KG1 (cell line): ENCODE results near the gene GALNT15.

Experiments
- DNase-seq: peaks from one replicate; lab custom pipeline; 2025; lab: John Stamatoyannopoulos, UW

Gene GALNT15

DNA sequence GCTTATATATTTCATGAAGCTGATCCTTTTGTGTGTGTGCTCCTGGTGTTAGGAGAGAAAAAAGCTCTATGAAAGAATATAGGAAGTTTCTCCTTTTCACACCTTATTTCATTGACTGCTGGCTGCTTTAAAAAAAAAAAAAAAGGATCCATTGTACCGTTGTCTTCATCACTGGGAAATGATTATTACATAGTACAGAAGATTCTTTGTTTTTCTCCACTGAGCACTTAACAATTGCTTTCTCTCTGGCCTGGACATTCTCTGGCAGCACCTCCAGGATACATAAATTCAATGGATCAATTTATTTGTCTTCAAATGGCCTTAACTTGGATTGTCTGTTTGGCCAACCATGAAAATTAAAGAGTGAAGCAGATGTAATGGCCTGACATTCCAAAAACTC, 53.1 kb downstream of the GALNT15 start:
- DNase-seq: no peak

DNA sequence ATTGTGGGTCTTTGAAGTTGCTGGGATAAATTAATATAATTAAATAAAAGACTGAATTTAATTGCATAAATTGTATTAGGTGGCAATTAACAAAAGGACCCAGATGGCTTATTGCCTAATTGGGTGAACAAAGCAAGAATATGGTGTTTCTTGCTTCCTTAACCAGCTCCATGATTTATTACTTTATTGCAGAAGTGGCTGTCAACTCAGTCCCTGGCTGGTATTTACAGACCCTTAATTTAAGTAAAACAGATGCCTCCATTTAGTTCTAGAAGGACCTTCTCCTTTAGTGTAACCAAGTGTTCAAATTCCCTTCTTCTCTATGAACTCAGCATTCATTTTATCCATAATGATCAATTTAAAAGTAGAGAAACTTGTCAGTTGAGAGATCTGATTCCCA, 55.2 kb downstream of the GALNT15 start:
- no peak for DNase-seq

DNA sequence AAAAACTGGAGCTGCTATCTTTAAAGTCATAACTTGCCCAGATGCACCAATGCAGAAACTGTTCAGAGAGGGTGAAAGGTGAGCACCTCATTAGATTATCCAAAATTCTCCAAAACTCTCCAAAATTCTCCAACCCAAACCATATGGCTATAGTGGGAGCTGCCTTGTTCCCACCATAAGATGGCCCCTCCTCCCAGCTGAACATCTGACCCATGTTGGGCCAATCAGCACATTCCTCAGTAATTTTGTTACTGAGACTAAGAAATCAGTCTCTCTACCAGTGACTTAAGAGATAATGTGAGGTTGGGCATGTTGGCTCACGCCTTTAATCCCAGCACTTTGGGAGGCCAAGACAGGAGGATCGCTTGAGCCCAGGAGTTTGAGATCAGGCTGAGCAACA, 57.5 kb downstream of the GALNT15 start:
- no peak for DNase-seq

DNA sequence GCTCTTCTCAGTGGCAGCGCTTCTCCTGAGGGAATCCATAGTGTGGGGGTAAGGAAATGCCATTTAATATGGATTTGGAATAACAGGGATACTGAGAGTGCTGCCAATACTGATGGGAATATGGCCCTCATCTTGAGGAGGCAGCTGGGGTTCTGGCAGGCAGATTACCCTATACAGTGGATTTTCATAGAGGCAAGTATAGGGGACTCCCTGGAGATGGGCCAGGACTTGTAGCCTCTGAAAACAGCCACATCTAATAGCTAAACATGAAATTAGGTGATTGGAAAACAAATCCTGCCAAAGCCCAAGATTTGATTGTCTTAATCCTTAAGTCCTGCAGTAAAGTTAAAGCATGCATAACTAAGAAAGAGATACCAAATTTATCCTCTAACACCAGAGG, 59.3 kb downstream of the GALNT15 start:
- no peak for DNase-seq

DNA sequence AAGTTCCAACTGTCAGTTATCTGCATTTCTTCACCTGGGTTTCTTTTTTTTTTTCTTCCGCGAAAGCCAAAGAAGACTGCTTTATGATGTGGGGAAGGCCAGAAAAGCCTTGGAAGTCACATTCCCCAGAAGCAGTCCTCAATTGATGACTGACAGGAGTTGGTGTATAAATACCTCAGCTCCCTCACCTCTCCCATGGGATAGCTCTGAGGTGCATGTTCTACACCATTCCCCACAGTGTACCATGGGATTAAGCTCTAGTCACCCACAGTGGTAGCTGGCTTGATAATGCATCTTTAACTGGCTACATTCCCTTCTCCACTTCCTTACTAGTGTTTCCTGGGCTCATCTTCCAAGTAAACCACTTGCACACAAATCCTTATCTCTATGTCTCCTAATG, 59.8 kb downstream of the GALNT15 start:
- DNase-seq: no peak

DNA sequence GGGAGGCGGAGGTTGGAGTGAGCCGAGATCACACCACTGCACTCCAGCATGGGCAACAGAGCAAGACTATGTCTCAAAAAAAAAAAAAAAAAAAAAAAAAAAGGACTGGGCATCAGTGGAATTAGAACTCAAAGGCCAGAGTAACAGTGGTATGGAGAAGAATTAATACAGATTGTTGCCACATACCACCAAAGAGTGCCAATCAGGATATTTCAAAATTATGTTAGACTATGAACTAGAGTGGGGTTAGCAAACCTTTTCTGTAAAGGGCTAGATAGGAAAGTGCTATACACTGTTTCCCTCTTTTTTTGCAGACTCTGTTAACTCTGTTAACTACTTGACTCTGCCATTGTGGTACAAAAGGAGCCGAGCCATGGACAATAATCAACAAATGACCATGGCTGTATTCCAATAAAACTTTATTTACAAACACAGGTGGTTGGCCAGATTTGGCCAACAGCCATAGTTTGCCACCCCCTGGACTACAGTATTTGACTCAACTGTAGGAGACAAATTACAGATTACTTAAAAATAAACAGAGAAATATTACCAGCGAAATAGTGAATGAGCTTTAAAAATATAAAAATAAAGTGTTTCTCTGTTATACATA, 61.7 kb downstream of the GALNT15 start:
- no peak for DNase-seq

DNA sequence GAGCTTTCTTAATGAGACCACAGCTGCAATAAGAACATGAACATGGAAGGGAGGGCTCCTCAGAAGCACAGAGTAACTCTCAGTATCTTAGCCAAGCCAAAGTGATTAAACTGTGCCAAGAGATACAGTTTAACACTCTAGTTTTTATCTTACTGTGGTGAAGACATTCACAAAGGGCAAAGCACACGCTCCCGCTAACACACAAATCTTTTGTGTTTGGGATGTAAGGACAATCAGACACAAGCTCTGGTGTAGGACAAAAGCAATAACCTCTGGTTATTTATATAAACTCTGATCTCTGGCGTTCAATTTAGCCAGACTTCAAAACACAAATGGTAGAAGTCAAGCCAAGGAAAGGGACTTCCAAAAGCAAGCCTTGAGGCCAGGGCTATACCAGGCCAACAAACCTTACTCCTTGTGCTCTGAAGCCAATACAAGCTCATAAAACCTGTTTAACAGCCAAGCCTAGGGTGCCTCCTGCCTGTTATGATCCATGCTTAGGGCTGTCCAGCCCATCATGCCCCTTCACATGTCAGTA, 62.4 kb downstream of the GALNT15 start:
- no peak for DNase-seq

DNA sequence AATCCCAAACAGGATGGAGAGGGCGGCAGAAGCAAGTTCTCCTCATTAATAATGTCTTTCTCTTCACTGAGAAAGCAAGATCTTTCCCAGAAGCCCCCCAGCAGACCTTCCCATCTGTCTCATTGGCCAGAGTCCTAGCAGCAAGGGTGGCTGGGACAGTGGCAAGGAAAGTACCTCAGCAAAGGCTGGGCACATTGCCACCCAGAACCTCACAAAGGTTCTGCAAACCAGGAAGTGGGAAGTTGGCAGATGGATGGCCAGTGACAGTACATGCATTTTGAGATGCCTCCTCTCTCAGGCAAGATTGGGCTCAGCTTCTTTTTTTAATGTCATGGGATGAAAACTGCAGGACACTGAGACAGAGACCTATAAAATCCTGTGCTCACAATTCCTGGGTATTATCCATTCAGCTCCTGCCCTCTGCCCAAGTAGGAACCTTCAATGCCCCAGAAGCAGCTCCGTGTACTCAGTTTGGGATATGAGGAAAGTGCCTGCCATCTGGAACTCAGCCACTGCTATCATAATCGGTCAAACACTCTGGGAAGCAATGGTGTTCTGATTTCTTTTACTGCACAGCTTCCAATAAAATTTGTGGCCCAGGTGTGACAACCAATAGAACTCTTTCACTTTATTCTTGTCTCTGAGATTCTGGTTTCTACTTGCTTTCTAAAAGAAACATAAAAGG, 64.7 kb downstream of the GALNT15 start:
- DNase-seq: no peak

DNA sequence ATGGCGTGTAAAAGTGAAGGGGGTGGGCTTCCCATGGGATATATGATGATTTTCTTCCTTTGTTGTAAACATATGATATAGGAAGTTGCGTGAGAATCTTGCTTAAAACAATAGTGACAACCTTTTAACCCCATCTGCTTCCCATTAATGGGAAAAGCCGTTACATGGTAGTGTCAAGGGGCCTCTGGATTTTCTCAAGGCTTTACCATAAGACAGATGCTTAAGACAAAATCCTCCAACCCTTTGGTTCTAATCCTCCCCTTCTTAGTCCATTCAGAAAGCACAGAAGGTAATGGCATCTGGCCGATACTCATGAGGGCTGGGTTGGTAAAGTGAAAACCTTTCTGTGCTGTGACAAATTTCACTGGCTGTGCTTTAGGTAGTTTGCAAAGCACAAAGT, 65.3 kb downstream of the GALNT15 start:
- no peak for DNase-seq

DNA sequence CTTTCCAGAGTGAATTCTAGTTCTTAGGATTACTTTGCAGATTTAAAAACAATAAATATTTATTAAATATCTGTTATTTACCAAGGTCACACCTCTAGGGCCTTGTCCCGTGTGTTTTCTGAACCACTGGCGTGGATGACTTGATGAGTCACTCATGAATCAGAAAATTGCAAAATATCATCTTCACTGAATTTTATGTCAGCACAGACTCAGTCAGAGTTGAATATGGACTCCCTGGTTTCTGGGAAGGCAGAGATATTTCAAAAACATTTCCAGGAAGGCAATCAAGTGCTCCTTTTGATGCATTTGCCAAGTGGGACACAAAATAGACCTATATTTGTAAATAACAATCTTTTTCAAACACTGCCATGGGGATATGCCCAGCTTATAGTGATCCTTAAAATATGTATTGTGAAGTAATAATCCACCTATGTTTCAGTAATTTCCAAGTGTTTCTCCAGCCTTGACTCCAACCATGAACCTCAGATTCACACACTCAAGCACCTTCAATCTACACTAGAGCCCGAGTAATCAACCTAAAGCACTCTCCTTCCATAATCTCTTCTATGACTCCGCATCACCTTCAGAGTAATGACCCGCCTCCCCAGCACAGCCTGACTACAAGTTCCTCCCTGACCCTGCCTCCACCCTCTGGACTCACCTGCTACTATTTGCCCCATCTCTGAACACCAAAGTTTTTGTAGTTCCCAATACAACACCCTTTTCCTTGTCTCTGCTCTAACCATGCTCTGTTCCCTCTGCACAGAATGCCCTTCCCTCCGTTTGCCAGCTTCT, 65.9 kb downstream of the GALNT15 start:
- DNase-seq: no peak

DNA sequence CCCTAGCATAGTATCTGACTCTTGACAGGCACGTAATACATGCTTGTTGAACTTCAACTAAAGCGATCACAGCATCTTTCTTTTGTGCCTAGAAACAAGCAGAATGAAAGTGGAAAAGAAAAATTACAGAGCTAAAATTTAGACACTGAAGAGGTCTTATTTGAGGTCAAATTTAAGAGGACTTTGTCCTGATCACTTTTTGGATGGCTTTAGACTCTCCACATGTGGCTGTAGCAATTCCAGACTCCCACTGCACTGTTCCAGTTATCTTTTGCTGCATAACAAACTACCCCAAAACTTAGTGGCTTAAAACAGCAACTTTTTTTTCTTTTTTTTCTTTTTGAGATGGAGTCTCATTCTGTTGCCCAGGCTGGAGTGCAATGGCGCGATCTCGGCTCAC, 66.7 kb downstream of the GALNT15 start:
- no peak for DNase-seq

DNA sequence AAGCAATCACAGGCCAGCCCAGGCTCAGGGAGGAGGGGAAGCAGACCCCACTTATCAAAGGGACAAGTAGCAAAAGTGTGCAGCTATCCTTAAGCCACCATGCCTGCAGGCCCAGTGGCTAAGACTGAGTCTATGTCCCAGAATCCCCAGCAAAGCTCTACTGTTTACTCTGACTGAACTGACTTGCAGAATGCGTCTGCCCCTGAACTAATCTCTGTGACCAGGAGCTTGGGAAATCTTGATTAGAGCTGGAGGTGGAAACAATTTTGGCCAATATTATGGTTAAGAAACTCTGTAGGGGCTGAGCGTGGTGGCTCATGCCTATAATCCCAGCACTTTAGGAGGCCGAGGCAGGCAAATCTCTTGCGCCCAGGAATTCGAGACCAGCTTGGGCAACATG, 67.7 kb downstream of the GALNT15 start:
- no peak for DNase-seq

DNA sequence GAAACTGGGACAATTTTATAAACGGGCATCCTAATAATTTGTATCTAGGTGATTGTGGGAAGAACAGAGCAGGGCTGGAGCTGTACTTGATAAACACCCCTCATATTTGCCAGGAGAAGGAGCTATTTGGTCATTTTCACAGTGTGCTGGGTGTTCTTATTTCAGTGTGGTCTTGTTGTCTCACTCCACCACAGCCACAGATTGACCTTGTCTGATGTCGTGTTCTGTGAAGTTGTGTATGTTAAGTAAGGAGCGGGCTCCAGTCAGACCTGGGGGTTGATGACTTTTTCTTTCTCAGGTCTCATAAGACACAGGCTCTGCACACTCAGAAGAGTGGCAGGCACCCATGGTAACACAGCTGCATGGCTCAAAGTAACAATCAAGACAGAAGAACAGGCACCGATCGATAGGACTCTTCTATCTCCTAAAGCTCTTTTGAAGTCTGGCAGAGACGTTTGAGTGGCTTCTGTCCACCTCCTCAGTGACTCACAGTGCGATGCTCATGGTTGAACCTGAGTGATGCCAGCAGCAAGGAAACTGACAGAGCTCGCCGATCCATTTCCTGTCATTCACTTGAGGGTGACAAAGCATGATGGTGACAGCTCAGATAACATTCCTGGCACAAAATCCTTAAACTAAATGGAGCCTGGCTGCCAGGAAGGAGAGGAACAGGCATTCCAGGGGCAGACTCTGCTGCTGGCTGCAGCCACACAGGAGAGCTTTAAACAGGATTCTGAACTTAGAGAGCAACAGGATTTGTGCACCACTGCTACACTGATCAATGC, 69.4 kb downstream of the GALNT15 start:
- no peak for DNase-seq

DNA sequence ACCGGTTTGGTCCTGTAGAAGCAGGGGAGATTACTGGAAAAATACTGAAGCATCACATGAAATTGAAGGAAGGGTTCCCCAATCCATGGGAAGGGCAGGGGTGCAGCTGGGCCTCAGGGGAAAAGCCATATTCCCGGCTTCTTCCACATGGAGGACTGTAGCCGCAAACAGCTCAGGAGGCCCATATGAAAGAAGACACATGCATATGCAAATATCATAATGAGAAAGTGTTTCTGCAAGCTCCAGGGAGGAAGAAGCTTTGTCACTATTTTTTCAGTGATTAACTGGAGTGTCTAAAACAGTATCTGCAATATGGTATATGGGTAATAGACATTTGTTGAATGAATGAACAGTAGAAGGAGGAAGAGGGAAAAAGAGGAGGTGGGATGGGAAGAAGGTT, 71.1 kb downstream of the GALNT15 start:
- DNase-seq: no peak

DNA sequence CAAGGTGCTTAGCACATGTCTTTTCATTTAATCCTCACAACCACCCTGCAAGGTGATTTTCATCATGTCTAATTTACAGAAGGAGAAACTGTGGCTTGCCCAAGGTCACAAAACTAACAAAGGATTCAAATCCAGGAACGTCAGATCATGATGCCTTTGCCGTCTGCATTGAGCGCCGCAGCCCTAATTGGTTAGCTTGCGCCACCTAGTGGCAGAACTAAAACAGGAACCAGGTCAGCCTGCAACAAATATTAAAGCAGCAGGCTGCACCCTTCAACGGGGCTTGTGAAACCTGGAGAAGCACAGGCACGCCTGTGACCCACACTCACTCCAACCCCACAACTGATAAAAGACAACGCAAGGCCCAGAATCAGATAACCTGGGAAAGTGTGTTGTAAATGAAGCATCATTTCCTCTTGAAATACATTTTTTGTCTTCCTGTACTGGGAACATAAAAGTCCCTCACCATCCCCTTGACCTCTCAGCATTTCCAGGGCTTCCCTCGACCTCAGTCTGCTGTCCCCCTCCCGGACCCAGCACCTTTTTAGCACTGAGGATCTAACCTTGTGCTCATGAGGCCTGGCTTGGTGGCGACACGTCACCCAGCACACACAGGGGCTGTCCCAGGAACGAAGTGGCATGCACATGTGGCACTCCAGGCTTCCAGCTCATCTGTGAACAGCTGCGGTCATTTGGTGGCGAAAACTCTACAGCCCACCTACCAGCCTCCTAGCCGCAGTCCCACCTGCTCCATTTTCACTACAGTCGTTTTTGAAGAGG, 73.0 kb downstream of the GALNT15 start:
- DNase-seq: peak; percentile 93

DNA sequence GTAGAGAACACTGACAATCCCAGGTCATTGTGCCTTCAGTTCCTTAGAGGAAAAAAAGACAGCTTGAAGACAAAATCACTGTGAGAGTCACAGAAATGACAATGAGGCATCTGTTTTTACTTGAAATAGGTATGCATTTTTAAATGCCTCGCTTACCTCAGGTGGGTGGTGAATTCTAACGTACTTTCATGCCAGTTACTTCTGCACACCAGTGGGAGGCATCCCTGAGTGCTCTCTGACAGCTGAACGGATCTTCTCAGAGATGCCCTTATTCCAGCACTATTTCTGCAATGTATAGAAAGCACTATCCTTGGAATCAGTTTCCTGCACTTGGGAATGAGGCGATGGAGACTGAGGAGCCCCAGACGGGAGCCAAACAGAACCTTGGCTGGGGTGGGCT, 74.1 kb downstream of the GALNT15 start:
- DNase-seq: no peak

DNA sequence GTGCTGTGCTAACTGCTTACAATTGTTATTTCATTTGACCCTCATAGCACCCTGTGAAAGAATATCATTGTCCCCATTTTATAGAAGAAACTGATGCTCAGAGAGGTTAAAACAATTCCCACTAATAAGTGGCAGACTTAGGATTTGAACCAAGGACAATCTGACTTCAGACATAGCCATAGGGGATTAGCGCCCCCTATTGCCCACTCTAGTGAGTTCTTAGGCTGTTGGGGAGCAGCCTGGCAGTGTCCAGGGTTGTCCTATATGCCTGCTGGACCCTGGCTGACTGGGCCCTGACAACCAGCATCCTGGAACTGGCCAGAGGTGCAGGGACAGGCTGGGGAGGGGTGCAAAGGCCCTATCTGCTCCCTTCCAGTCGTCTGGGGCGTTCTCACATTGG, 74.9 kb downstream of the GALNT15 start:
- no peak for DNase-seq

DNA sequence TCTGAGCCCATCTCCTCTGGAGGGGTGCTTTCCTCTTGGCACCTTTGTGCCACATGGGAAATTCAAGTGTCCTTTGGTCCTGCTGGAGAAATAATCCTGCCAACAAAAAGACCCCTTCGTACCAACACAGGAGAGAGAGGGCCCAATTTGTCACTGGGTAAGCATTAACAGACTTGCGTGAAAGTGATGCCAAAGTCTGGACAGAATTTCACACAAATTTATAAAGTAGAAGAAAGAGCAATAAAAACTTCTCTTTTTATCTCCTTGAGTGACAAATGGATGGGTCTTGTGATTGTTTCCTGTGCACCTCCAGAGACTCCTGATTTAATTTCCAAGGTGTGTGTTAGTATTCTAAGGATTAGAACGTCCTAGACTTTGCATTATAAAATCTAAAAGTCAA, 75.4 kb downstream of the GALNT15 start:
- DNase-seq: no peak

DNA sequence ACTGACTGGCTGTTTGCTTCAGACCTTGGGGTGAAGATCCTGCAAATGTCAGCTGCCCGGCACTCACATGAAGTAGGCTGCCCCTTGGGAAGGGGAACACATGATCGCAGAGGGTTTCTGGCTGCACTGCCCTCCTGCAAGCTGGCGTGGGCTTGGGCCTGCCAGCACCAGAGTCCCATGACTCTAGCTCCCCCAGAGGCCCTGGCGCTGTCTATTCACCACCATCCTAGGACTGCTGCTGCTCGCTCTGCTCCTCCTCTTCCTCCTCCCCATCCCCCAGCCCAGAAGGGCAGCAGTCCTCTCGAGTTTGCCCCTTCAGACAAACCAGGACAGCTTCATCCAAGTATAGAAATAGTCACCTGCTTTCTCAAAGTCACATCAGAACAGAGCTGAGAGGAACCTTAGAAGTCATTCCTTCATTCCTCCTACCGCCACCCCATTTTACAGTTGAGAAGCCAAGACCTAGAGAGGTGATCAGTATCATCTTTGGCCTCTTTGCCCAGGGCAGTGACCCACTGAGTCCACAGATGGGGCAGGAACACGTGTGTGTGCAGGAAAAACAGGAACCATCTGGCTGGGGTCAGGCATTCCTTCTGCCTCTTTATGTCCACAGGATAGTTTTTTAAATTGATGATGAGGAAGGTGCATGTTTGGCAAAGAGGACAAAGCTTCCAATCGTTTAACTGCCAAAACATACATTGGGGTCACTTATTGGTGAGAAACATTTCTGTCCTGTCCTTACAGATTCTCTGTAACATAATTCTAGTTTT, 77.0 kb downstream of the GALNT15 start:
- no peak for DNase-seq

DNA sequence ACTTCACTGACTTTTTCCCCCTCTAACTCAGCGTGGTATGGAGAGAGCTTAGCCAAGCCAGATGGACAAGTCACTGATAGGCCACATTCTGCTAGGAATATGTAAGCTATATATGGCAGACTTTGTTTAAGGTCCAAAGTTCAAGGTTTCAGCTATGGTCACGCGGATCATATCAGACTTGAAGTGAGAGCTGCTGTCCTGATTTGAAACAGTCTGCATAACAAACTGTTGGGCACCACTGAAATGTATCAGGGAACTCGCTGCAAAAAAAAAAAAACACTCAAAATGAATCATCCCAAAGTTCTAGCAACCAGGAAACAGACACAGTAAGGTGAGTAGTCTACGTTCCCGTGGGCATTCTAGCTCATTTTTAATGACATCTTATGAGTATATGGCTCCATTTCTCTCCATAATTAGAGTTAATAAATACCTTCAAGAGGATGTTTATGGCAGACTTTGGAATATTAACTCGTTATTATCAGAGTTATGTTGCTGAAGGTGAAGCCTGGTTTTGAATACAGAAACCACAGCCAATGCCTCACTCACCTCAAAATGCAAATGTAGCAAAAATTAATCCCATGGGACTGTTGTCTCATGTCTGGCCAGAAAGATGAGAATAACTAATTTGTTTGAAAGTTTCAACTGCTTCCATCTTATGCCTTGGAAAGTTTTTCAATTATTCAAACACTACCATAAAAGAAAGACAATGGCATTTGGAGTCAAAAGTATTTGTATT, 77.9 kb downstream of the GALNT15 start:
- DNase-seq: no peak
